ENCODE data around the gene ZDHHC8.

ZDHHC8 gene

DNA sequence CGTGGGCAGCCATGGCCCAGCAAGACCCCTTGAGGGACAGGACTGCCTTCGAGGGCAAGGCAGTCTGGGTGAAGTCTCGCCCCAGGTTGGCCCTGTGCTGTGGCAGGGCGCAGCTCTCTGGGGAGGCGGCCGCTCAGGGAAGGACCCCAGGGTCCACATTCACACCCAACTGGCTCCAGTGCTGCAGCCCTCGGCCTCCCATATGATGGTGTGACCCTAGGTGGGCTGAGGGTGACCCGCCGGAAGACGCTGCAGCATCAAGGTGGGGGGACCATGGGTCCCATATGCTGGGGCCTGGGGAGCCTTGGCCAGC, 47.3 kb downstream of the ZDHHC8 start:
- no peak for DNase-seq (ENCODE audit: low read depth)

DNA sequence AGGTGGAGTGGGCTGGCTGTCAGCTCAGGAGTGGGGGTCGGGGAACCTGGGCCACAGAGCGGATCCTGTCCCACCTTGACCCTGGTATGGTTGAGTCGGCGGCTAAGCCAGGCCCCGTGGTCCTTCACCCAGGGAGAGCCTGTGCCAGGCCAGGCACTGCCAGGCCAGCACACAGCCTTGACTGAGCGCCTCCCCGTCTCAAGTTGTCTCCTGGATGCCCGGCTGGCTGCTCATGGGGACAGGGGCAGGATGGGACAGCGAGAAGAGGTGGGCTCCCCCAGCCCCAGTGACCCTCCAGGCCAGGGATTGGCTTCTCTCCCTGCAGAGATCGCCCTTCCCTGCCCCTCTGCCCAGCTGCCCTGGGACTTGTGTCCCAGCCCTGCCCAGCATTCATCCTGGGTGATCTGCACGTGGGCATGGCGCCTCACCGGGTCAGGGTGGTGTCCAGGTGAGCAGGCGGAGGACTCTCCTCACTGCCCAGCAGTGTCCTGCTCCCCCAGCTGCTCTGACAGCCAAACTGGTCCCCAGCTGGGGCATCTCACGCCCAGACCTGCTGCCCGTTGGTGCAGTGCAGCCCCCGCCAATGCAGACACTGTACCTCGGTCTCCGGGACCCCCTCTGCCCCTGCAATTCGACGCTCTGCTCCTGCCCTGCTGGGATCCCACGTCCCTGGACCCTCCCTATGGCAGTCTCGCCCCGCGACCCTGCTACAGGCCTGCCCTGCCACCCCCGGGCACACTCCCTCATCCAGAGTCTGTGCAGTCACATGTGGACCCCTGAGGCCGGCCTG, 48.0 kb downstream of the ZDHHC8 start:
- DNase-seq (ENCODE audit: low read depth), result no peak

DNA sequence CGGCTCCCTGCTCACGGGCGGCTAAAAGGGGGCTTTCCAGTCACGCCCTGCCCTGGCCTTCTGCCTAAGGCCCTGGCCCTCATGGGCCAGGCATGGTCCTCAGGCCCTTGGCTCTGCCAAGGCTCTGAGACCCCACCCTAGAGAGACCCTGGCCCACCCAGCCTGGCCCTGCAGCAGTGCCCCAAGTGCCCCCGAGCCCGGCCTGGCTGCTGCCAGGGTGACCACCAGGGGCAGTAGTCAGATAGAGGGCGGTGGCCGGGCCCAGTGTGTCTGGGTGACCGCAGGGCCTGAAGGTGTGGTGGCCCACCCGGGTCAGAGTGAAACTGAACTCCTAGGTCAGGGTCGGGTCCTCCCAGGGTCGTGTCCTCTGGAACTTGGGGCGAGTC, 48.6 kb downstream of the ZDHHC8 start:
- no peak for DNase-seq (ENCODE audit: low read depth)

DNA sequence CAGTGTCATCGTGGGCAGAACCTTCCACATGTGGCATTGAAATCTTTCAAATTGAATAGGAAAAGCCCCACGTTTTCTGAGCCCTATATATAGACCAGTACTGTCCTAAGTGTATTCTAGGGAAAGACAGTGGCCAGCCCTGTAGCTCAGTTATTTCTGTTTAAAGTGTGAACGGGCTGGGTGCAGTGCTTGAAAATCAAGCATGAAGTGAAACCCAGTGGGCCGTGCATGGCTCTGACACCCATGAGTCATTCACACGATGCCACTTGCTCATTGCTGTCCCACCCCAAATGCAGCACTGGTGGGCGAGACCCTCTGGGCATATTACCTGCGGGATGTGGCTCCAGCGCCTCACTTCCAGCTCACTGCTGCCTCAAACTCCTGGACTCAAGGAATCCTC, 49.0 kb downstream of the ZDHHC8 start:
- DNase-seq (ENCODE audit: low read depth), result no peak

DNA sequence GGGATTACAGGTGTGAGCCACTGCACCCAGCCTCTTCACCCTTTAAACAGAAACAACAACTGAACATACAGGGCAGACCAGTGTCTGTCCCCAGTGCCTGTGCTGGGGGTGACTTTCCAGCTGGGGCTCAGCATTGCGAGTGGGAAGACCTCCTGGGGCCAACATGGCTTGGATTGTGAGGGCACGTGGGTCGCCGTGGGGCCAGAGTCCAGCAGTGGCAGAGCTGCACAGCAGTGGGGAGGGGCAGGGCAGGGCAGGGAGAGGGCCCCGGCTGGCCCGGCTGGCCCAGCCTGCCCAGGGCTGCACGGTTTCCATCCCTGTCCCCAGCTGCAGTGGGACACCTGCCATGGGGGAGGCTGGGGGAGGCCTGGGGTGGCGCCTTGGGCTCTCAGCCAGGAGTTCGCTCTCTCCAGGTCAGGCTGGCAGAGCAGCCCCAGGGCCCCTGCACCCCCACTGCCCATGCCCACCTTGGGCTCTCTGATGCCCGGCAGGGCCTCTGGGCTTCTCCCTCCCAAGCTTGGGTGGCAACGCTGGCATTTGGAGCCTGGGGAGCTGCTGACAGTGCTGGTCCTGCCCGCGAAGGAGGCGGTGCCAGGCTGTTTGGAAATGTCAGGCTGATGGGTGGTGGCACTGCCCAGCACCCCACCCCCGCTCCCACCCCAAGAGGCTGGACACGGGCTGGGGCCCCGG, 49.7 kb downstream of the ZDHHC8 start:
- DNase-seq (ENCODE audit: low read depth), result no peak

DNA sequence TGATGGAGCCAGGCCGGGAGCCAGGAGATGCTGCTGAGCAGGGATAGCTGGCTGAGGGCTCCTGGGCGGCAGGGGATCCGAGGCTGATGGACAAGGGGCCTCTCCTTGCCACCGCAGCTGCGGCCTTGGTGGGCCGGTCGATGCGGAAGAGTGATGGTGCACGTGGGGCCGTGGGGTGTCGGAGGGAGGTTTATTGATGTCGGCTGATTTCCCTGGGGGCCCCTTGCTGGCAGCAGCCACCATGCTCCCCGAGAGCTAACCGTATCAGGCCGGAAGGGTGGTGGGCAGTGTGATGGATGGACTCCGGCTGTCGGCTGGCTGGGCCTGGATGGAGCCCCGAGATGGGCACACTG, 50.3 kb downstream of the ZDHHC8 start:
- no peak for DNase-seq (ENCODE audit: low read depth)

DNA sequence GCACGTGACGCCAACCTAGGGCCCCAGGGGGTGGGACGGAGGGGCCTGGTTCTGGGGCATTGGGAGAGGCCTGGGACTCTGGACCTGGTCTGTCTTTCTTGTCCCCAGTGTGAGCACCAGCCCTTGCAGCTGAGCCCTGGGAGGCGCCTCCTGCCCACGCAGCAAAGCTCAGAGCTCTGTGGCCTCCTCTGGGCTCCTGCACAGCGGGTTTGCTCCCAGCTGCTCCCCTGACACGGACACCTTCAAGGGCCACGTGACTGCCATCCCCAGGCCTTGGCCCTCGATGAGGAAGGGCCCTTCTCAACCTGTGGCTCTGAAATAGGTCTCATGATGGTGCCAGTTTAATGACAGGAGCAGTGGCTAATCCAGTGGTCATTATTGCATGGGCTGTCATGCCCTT, 50.8 kb downstream of the ZDHHC8 start:
- no peak for DNase-seq (ENCODE audit: low read depth)

DNA sequence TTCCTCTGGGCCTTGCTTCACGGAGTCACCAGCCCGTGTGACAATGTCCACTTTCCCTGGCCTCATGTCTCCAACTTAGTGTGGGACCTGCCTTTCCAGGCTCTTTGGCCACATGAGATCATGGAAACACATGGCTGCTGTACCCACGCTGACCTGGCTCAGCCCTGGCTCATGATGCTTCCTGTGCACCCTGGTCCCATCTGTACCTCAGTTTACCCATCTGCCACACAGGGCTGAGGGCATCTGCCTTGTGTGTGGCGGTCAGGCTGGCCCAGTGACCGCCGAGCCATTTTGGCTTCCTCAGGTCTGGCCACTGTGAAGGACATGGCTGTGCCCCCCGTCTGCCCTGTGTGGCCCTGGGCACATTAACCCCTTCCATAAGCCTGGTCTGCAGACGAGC, 51.5 kb downstream of the ZDHHC8 start:
- no peak for DNase-seq (ENCODE audit: low read depth)

DNA sequence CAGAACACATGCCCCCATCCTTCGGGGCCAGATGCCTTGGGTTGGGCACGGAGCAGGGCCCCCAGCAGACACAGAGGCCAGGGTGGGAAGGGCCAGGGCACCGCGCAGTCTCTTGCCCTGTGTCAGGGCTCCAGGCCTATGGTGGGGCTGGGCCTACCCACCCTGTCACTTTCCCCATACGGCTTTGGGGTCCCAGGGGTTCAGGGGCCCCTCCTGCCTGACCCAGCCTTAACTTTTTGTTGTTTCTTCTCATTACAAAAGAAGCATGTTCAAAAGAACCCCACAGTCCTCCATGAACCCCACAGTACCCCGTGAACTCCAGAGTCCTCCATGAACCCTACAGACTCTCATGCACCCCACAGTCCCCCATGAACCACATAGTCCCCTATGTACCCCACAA, 52.2 kb downstream of the ZDHHC8 start:
- no peak for DNase-seq (ENCODE audit: low read depth)

DNA sequence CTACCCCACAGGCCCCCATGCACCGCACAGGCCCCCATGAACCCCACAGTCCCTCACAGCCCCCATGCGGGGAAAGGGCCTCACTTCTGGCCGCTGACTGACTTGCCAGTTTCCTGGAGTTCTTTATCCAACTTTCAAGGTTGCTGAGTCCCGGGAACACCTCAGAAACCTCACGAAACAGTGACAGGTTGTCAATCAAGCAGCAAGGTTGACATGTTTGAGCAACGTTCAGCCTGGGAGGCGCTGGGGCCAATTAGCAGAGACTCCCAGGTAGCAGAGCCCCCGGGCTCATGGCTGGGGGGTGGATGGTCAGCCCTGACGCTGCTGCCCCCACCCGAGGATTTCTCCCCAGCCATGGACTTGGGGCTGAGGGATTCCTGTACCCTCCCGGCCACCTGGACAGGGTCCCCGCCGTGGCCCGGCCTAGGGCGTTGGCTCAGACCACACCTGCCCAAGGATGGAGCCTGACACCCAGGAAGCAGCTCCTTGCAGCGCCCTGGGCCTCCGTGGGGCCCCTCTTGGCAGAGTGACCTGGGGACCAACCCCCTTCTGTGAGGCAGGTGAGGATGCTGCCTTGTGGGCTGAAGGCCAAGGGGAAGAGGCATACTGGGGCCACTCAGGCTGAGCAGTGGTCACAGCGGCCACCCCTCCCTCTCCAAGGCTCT, 53.0 kb downstream of the ZDHHC8 start:
- no peak for DNase-seq (ENCODE audit: low read depth)

DNA sequence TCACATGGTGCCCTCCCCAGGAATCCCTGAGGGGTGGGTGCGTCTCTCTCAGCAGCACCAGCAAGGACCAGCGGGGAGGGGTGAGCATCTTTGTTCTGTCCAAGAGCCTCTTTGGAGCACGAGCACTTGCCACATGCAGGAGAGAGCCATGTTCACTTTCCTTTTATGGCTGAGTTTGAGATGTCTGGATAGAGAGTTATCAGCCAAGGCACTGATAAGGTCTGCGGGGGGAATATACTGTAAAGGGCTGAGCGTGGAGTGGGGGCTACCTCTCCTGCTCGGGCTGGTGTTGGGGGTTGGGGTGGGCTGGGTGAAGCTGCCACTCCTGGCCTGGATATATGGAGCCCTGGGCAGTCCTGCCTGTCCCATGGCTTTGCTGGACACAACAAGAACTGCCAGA, 54.1 kb downstream of the ZDHHC8 start:
- DNase-seq (ENCODE audit: low read depth), result no peak

DNA sequence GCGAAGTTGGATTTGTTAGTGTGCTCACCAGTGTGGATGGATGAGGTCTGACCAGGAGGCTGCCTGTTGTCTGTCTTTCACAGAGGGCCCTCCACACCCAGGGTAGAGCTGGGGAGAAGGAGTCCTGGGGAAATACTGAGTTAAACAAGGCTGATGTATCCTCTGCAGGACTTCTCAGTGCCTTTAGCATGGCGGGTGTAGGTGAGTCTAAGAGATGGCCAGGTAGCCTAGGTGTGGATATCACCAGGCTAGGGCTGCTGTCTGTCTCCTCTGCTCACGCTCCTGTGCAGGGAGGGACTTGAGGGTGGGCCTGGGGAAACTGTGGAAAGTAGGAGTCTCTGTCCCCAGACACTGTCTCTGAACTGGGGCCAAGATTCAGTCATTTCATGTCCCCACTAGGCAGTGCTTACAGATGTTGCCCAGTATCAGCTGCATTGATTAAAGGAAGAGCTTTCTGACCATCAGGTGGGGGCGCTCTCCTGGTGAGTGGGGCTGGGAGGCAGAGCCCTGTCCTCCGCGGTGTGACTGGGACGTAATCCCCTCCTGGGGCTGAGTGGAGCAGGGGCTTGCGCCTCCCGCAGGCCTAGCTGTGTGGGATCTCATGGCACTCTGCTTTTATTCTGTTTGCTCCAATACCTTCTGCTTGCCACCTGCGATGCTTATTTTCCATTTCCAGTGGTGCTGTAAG, 54.7 kb downstream of the ZDHHC8 start:
- no peak for DNase-seq (ENCODE audit: low read depth)

DNA sequence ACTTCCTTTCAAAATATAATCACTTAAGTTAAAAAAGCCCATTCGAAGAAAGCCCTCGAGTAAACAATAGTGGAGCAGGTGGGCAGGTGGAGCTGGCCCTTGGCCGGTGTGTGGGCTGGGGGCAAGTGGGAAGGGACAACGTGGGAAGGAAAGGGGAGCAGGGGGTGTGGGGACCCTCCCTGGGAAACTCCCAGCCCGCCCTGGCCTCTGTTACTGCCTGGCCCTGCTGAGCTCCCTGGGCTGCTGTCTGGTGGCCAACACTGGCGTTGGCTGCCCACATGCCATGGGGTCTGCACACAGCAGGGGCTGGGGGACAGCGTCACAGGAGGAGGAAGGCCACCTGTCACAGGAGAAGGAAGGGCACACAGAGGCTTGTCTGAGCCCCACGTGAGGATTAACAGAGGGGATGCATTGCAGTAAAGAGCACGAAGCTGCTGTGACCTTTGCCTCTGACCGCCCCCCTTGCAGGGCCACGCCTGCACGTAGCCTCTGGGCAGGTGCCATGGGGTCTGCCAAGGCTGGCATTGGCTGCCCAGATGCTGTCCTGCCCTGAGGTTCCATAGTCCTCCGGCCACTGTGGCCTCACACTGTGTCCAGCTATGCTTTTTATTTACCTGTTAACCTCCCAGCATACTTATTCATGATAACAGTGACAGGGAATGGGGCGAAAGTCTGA, 55.4 kb downstream of the ZDHHC8 start:
- DNase-seq (ENCODE audit: low read depth), result no peak

DNA sequence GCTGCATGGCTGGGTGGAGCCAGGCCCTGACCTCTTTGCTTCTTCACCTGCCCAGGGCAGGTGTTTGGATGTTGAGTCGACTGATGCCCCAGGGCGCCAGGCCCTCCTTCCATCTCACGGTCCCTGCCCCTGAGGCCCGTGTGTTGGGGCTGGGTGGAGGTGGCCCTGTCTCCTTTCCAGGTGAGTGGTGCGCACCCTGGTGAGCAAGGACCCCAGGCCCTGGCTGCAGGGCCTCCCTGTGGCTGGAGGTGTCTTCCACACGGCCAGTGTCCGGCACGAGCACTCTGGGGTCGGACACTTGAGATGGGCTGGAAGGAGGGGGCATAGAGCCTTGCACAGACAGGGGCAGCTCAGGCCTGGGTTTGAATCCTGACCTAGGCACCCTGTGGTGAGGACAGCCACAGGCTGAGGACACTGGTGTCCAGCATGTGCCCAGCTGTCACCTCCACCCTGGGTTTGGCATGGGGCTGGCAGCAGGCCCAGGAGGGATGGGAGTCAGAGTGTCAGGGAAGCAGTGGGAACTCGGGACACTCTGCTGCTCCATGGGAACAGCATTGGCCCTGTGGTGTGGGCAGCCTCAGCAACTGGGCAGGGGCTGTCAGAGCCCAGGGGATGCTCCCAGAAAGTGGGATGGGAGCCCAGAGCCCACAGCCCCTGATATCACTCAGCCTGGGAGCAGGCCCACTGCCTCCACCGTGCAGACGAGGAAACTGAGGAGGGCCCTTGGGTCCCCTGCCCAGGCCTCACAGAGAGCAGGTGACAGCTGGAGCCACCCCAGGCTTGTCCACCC, 56.4 kb downstream of the ZDHHC8 start:
- DNase-seq (ENCODE audit: low read depth), result no peak

DNA sequence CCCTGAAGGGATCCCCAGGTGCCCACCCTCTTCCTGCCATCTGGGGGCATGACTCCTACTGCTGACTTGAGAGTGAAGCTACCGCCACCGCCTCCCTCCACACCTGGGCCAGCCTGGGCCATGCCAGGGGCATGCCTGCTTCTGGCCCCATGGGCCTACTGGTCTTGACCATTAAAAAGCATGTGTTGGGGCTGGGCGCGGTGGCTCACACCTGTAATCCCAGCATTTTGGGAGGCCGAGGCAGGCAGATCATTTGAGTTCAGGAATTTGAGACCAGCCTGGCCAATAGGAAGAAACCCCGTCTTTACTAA, 56.9 kb downstream of the ZDHHC8 start:
- DNase-seq (ENCODE audit: low read depth), result no peak

DNA sequence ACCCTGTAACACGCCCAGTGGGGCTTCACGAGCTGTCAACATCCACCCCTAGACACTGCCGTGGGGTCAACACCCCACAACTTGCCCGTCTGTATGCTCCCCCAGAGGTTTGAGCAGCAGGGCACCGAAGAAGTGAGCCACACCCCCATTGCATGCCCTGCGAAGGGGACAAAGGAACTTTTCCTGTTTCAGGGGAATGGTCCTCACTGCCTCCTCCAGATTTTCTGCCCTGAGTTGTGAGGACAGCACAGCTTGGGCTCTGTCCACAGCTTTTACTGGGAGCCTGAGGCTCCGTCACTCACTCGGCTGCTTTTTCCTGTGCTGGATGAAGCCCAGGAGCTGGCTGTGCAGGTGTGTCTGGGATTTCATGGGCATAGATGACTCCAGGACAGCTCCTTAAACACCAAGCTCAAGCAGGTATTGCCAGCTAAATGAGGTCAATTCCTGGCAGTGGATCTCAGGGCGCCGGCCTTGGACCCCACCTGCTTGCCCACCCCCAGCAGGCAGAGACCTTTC, 59.5 kb downstream of the ZDHHC8 start:
- DNase-seq (ENCODE audit: low read depth), result no peak

DNA sequence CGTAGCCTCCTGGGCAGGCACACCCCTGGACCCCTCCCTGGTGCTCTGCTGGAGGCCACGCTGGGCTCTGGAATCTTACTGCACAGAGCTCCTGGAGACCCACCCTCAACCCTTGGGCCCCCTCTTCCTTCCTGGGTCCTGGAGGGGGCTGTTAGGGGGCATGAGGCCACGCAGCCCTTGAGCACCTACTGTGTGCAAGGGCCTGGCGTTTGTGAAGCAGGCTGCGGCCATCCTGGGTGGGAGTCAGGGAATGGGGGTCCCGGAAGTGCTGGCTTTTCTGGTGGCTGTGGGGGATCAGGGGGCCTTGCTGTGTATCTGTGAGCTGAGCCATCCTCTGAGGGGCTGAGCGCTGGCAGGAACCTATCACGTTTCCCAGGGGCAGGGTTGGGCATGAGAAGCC, 60.2 kb downstream of the ZDHHC8 start:
- no peak for DNase-seq (ENCODE audit: low read depth)

DNA sequence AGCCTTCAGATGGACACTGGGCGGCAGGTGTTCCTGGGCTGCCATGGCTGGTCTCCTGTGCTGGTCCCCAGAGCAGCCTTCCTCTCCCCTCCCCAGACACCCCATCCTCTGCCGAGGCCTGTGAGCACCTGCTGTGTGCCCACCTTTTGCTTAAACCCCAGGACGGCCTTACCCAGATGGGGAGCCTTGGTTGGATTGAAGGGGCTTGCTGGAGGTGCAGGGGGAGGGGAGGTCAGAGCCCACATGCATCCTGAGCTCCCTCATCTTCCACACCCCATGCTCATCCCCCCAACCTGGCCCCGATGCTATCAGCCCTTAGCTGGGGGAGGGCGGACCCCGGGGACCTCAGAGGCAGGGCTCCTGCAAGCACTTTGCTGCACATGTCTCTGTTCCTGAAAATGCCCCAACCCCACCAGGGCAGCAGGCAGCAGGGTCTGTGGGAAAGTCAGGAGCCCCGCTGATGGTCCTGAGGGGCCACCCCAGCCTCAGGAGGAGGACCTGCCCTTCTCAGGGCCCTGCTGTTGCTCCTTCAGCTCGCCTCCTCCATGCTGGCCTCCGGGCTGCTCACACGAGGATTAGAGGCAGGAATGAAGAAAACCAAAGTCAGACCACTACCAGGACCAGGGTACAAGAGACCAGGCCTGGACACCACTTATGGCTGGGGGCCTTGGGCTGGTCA, 60.8 kb downstream of the ZDHHC8 start:
- no peak for DNase-seq (ENCODE audit: low read depth)

DNA sequence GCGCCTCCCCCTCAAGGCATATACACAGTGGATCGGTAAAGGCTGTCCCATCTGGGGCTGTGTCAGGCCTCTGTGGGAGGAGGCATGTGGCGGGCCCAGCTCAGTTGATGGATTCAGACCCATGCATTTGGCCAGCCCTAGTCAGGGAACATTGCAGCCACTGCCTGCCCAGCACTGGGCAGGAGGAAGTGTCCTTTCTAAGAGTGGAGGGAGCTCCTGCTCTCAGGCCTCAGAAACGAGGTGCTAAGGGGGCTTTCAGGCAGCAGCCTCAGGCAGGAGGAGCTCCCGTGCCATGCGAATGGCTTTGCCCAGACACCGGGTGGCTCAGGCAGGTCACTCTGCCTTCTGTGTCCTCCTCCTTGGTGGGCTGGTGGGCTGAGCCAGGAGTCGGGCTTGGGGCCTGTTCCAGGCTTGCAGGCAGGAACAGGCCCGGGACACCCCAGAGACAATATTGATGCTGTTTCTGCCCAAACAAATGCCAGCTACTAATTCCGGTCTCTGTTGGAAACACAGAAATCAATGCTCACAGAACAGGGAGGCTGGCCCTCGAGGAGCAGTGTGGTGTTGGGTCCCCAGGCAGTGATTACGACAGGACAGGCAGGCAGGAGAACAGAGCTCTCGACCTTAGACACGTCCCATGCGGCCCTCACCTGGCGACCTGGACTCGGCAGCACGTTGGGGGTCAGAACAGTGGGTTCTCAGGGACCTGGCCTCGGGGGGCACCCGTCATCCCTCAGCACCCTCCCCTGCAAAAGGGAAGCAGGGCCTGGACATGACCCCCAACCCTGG, 61.6 kb downstream of the ZDHHC8 start:
- DNase-seq (ENCODE audit: low read depth), result no peak

Data from stimulated activated CD8-positive, alpha-beta memory T cell treated with anti-CD3 and anti-CD28 coated beads, Interleukin-12 subunit alpha, Interleukin-12 subunit beta, amount 100 ng/mL, for 1 hour (primary cell).